IPS-15b (cell line): ENCODE data around the gene PET117.
"Not testable (repeated sequence)": the region's sequence is repeated elsewhere in the genome, so short reads cannot be mapped to it uniquely, and the experiment has no call there.

Experiments
- H3K27me3 ChIP-seq: one replicate; pipeline ENCODE4 v1.6.1; 2013; ENCODE audit warnings: low read length; ENCODE audit not compliant: control insufficient read depth, insufficient read depth
- H3K36me3 ChIP-seq: one replicate; pipeline ENCODE4 v1.6.1; 2013; ENCODE audit warnings: low read length; ENCODE audit not compliant: control insufficient read depth, insufficient read depth
- H3K4me1 ChIP-seq: one replicate; pipeline ENCODE4 v1.6.1; 2013; ENCODE audit warnings: mild to moderate bottlenecking, low read length; ENCODE audit not compliant: control insufficient read depth, insufficient read depth
- H3K4me3 ChIP-seq: one replicate; pipeline ENCODE4 v1.5.1; 2013; ENCODE audit warnings: low read depth, low read length
- H3K9ac ChIP-seq: one replicate; pipeline ENCODE4 v1.6.1; 2013; ENCODE audit warnings: low read depth, mild to moderate bottlenecking, low read length
- H3K9me3 ChIP-seq: one replicate; pipeline ENCODE4 v1.6.1; 2013; ENCODE audit warnings: mild to moderate bottlenecking, low read length; ENCODE audit not compliant: control insufficient read depth, insufficient read depth

Gene PET117

DNA sequence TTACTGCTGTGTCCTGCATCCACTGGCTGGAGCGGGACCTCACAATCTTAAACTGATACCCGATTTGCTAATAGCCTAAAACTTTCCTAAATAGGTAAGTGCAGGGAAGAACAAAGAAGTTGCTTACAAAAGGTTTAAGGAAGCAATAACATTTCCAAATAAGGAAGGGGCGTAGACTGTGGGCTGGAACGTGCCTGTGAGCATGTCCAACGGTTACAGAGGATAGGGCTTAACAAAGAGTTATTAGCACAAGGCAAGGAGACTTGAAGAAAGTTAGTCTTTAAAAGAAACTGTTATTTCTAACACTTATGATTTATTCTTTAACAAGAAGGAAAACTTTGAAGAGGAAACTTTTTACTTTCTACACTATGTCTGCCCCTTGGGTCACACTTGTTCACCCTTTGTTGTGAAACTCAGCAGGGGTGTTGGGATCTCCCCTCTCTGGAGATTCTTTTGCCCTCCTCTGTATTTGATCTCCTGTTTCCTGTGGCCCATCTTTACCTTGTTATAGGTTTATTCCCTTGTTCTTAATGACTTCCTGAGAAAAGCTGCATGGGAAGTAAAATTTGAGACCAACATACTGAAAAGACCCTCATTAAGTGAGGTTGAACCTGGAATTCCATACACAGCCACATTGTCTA is 28.7 kb downstream of the PET117 start:
- H3K4me1 ChIP-seq = peaks cover 10% of the 10 kb centered on the region
- H3K4me3 ChIP-seq = no peak overlapping the region
- no peaks in the 10 kb centered on the region for H3K9me3 ChIP-seq
- H3K27me3 ChIP-seq = no peaks in the 10 kb centered on the region
- H3K36me3 ChIP-seq = peaks cover 5% of the 10 kb centered on the region
- H3K9ac ChIP-seq = no peak overlapping the region

DNA sequence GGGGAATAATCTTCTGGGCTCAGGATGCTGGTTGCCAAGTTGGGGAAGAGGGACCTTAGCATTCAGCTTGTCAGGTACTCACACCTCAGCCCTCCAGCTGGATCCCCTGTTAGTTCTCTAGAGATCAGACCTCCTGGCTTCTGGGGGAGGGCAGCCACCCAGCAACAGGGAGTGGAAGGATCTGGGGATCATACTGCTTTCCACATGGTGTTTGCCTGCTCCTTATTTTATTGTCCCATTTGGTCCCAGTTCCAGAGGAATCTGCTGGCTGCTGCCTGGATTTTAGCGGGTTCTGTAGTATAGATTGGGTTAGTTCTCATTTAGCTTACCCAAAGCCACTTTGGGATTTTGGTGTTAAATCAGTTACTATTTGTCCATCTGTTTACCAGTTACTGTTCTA is 29.3 kb downstream of the PET117 start:
- Histone ChIP-seq H3K36me3 (peaks cover 5% of the 10 kb centered on the region), H3K27me3 (no peaks in the 10 kb centered on the region), H3K9me3 (no peaks in the 10 kb centered on the region), H3K4me1 (peaks cover 10% of the 10 kb centered on the region), H3K4me3 (no peak overlapping the region), H3K9ac (no peak overlapping the region)

DNA sequence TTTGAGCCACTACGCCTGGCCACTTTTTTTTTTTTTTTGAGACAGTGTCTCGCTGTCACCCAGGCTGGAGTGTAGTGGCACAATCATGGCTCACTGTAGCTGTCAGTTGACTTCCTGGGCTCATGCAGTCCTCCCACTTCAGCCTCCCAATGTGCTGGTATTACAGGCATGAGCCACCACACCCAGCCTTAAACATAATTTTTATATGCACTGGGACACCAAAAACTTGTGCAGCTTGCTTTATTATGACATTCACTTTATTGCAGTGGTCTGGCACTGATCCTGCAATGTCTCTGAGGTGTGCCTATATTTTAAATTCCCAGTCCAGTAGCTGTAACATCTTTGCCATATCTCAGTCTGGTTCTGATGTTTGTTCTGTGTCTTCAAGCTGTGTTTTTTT is 34.7 kb downstream of the PET117 start:
- H3K36me3 ChIP-seq = no peaks in the 10 kb centered on the region
- no peak overlapping the region for H3K9ac ChIP-seq
- no peak overlapping the region for H3K4me3 ChIP-seq
- H3K27me3 ChIP-seq = no peaks in the 10 kb centered on the region
- H3K9me3 ChIP-seq = no peaks in the 10 kb centered on the region
- no peaks in the 10 kb centered on the region for H3K4me1 ChIP-seq

DNA sequence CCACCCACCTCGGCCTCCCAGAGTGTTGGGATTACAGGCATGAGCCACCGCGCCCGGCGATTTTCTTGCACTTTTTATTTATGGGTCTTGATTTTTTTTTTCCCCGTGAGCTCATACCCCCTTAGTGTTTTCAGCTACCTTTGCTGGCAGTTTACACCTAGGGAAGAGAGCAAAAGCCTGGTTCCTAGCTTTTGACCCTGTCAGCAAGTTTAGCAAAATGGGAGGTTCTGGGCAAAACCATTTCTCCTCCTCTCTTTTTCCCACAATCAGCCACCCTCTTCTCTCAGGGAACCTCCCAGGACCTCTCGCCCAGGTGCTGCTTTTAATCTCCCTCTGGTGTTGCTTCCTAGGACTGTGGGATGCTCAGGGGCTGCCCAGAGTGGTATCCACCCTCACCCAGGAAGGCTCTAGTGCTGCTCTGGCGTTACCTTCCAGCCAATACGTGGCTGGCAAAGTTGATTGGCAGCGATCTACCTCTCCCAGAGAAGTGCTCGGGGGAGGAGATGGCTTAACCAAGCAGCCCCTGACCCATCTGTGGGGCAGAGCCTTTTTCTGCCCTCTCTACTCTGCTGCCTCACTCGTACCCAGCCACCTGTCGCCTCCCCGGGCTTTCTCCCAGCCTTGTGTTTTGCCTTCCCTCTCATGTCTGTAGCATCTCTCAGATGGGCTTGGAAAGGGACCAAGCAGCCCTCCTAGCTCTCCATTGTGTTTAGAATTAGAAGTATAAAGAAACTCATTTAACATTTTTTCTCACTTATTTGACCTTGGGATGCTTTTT is 37.4 kb downstream of the PET117 start:
- H3K27me3 ChIP-seq = no peaks in the 10 kb centered on the region
- H3K4me1 ChIP-seq = no peaks in the 10 kb centered on the region
- H3K9me3 ChIP-seq = no peaks in the 10 kb centered on the region
- no peaks in the 10 kb centered on the region for H3K36me3 ChIP-seq
- no peak overlapping the region for H3K4me3 ChIP-seq
- no peak overlapping the region for H3K9ac ChIP-seq

DNA sequence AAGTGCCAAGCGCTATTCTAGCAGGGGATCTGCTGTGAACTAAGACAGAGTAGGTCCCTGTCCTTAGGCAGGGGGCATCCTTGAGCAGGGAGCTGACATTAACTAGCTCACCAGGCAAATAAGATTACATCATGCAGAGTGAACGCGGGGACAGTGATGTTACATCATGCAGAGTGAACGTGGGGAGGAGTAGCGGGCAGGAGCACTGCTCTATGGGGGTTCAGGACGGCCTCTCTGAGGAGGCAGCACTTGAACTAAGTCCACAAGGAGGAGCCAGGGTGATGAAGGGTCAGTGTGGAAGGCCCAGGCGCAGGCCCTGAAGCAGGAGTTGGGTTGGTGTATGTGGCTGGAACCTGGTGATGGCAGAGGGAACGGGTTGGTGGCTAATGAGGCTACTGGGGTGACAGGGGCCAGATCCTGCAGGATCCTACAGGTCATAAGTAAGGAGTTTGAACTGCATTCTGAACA is 38.7 kb downstream of the PET117 start:
- H3K4me1 ChIP-seq = no peaks in the 10 kb centered on the region
- H3K9ac ChIP-seq = no peak overlapping the region
- H3K4me3 ChIP-seq = no peak overlapping the region
- no peaks in the 10 kb centered on the region for H3K9me3 ChIP-seq
- H3K36me3 ChIP-seq = no peaks in the 10 kb centered on the region
- no peaks in the 10 kb centered on the region for H3K27me3 ChIP-seq

DNA sequence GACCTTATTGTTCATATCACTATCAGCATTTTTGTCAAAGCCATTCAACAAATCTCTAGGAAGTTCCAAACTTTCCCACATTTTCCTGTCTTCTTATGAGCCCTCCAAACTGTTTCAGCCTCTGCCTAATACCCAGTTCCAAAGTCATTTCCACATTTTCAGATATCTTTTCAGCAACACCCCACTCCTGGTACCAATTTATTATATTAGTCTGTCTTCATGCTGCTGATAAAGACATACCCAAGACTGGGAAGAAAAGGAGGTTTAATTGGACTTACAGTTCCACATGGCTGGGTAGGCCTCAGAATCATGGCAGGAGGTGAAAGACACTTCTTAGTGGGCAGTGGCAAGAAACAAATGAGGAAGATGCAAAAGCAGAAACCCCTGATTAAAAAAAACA is 42.7 kb downstream of the PET117 start:
- H3K9me3 ChIP-seq, H3K27me3 ChIP-seq, H3K4me3 ChIP-seq, H3K9ac ChIP-seq, H3K4me1 ChIP-seq: not testable (repeated sequence)
- H3K36me3 ChIP-seq = peaks cover 12% of the 10 kb centered on the region

DNA sequence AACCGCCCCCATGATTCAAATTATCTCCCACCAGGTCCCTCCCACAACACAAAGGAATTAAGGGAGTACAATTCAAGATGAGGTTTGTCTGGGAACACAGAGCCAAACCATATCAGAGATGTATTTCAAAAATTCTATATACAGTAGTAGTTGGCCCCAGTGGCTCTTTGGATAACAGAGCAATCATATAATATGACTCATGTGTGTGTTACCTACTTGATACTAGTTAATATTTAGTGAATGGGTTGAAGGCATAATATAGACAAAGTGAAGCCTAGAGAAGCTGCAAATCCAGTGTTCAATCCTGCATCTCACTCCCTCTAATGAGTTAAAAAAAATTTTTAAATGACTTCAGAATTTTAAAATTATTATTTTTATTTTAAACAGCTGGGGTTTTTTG is 43.2 kb downstream of the PET117 start:
- Histone ChIP-seq H3K36me3 (peaks cover 12% of the 10 kb centered on the region), H3K4me1 (no peaks in the 10 kb centered on the region), H3K9me3 (no peaks in the 10 kb centered on the region), H3K4me3 (no peak overlapping the region), H3K27me3 (no peaks in the 10 kb centered on the region), H3K9ac (no peak overlapping the region)

DNA sequence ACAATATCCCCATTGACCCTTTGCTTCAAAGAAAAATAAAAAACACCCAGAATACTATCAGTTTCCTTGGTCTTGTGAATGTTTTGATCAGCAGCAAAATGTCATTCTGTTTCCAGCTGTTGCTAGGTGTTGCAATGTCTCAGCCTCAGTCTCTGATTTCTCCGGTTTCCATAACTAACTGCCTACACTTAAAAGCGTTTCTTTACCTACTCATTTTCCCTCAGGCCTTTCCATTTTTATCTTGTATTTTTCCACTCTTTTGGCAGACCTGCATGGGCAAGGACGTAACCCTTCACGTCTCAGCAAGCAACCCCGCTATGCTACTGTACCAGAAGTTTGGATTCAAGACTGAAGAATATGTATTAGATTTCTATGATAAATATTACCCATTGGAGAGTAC is 49.4 kb downstream of the PET117 start:
- Histone ChIP-seq H3K9ac (no peak overlapping the region), H3K4me1 (no peaks in the 10 kb centered on the region), H3K36me3 (peaks cover 15% of the 10 kb centered on the region), H3K27me3 (no peaks in the 10 kb centered on the region), H3K4me3 (no peak overlapping the region), H3K9me3 (no peaks in the 10 kb centered on the region)

DNA sequence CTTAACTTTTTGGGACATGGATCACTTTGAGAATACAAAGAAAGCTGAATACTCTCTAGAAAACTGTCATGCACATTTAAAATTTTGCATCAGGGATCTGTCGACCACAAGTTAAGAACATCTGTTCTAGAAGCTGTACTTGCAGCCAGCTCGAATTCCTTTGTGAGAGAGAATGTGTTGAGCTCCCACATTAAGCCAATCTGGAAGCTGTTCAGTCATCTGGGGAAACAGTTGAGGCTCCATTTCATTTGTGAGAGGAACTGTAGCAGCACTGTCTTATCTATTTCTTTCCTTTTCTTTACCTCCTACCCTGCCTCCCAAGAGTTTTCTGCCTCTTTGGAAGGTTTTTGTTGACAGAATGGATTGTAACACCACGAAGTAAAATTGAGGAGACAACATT is 50.8 kb downstream of the PET117 start:
- peaks cover 6% of the 10 kb centered on the region for H3K36me3 ChIP-seq
- no peak overlapping the region for H3K9ac ChIP-seq
- H3K4me1 ChIP-seq = no peaks in the 10 kb centered on the region

DNA sequence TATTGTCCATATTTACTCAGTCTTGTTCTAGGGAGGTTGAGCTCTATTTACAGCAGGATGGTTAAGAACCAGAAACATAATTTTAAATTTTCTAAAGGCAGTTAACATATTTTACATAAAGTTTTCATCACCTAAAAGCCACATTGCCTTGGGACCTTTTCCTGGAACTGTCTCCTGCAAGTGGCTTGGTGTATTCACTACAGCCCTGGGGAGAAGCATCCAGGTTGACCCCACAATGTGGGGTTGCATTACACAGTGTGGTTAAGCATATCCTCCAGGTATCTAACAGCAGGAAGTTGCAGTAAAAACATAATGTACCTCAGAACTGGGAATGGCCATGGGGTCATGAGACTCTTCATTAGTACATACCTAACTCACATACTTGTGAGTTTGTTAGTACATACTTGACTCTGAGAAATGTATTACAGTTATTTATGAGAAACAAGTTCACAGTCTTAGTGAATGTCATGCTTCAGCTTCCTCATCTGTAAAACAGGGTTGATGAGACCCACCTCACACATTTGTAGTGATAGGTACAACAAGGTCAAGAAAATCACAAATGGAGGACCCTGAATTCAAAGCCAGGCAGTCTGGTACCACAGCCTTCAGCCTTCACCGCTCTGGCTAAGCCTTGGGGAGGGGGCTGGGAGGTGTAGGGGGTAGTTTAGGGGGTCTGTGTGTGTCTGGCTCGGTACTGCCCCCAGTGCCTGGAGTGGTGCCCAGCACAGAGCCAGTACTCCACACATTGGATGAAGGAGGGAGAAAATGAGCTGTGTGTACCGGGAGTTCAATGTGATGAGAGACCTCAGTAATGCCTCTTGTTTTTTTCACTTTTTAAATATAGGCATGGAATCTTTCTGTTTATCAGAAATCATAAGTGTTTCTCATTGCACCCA is 52.9 kb downstream of the PET117 start:
- Histone ChIP-seq H3K4me3 (no peak overlapping the region), H3K27me3 (no peaks in the 10 kb centered on the region), H3K4me1 (no peaks in the 10 kb centered on the region), H3K9ac (no peak overlapping the region), H3K9me3 (no peaks in the 10 kb centered on the region), H3K36me3 (peaks cover 3% of the 10 kb centered on the region)

More for the DNA sequence above, 50.8 kb downstream of the PET117 start:
- Histone ChIP-seq H3K4me3 (no peak overlapping the region), H3K9me3 (no peaks in the 10 kb centered on the region), H3K27me3 (no peaks in the 10 kb centered on the region)

DNA sequence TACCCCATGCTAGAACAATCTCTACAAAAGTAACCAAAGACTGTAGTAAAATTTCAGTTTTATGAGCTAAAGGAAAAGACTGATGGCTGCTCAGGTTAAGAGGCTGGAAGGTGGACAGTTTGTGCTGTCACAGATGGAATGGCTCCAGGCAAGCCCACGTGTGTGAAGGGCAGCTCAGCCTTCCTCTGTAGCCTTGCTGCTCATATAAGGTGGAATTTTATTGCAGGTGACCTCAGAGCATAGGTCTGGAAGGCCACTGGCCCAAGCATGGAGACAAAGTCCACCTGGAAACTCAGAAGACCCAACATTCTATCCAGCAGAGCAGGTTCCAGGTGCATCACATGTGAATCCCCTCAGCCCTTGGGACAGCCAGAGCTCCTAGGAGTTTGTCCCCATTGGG is 53.6 kb downstream of the PET117 start:
- Histone ChIP-seq H3K4me1 (no peaks in the 10 kb centered on the region), H3K27me3 (no peaks in the 10 kb centered on the region), H3K36me3 (peaks cover 3% of the 10 kb centered on the region), H3K4me3 (no peak overlapping the region), H3K9ac (no peak overlapping the region), H3K9me3 (no peaks in the 10 kb centered on the region)
